PC-9 (cell line): Measurements from ENCODE around the gene EXTL1.

ENCODE experiments used
- EZH2 ChIP-seq: fragments of 200-600 bp; sonication (generic); IDR thresholded peaks from 2 replicates; pipeline ENCODE4 v1.8.0; 2017; ENCODE audit warnings: antibody characterized with exemption, low read depth
- TF ChIP-seq, protein P1 (sequence below): fragments of 200-600 bp; sonication (generic); conservative IDR thresholded peaks from 2 replicates; pipeline ENCODE4 v1.6.1; 2017; ENCODE audit warnings: mixed run types, antibody characterized with exemption, mild to moderate bottlenecking, moderate library complexity

GRCh38 chr1:25971811-25972180 lies 49.8 kb upstream of the EXTL1 start:
- TF ChIP-seq, protein P1, sequence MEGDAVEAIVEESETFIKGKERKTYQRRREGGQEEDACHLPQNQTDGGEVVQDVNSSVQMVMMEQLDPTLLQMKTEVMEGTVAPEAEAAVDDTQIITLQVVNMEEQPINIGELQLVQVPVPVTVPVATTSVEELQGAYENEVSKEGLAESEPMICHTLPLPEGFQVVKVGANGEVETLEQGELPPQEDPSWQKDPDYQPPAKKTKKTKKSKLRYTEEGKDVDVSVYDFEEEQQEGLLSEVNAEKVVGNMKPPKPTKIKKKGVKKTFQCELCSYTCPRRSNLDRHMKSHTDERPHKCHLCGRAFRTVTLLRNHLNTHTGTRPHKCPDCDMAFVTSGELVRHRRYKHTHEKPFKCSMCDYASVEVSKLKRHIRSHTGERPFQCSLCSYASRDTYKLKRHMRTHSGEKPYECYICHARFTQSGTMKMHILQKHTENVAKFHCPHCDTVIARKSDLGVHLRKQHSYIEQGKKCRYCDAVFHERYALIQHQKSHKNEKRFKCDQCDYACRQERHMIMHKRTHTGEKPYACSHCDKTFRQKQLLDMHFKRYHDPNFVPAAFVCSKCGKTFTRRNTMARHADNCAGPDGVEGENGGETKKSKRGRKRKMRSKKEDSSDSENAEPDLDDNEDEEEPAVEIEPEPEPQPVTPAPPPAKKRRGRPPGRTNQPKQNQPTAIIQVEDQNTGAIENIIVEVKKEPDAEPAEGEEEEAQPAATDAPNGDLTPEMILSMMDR: no peak
- TF ChIP-seq EZH2: no peak
